HFF-Myc (cell line): Measurements from ENCODE around the gene CNTNAP4.

Experiments
- DNase-seq: peaks from one replicate; pipeline ENCODE4 v3.0.0-alpha.2; 2011; ENCODE audit warnings: low read depth; ENCODE audit errors: extremely low read depth
- H3K4me3 ChIP-seq: replicated peaks from 2 replicates; pipeline ENCODE4 v1.5.1; 2011; ENCODE audit warnings: low read depth, mild to moderate bottlenecking, control low read depth, low read length
- CTCF ChIP-seq: IDR thresholded peaks from 2 replicates; pipeline ENCODE4 v1.5.1; 2012; ENCODE audit warnings: mild to moderate bottlenecking, low read depth, low read length, control low read depth; ENCODE audit errors: missing control alignments

CNTNAP4 gene

GRCh38 chr16:76409706-76410105, 132.5 kb downstream of the CNTNAP4 start:
- no peak overlapping the region for H3K4me3 ChIP-seq
- no peak for DNase-seq
- no peak for TF ChIP-seq CTCF

GRCh38 chr16:76421571-76421970, 144.4 kb downstream of the CNTNAP4 start:
- no peak overlapping the region for H3K4me3 ChIP-seq
- no peak for TF ChIP-seq CTCF
- DNase-seq: no peak

- TF ChIP-seq CTCF: no peak
- no peak for DNase-seq
- no peak overlapping the region for H3K4me3 ChIP-seq
These were observed 151.7 kb downstream of the CNTNAP4 start for GRCh38 chr16:76428858-76429257.

- H3K4me3 ChIP-seq: no peak overlapping the region
- DNase-seq: no peak
- TF ChIP-seq CTCF: no peak
These were observed 164.2 kb downstream of the CNTNAP4 start for GRCh38 chr16:76441391-76441790.

- DNase-seq: no peak
- H3K4me3 ChIP-seq: no peak overlapping the region
- TF ChIP-seq CTCF: no peak
These were observed 164.7 kb downstream of the CNTNAP4 start for GRCh38 chr16:76441876-76442275.

GRCh38 chr16:76443973-76444372, 166.8 kb downstream of the CNTNAP4 start:
- DNase-seq: no peak
- TF ChIP-seq CTCF: no peak
- no peak overlapping the region for H3K4me3 ChIP-seq

- no peak for DNase-seq
- no peak for TF ChIP-seq CTCF
- no peak overlapping the region for H3K4me3 ChIP-seq
These were observed 167.6 kb downstream of the CNTNAP4 start for GRCh38 chr16:76444832-76445231.
